Neural progenitor cell (in vitro differentiated cells): ENCODE results near the gene LMCD1.

ENCODE experiments used
- CTCF ChIP-seq: fragments of 200-600 bp; sonication (generic); IDR thresholded peaks from 2 replicates; pipeline ENCODE4 v1.5.1; 2017; ENCODE audit warnings: antibody characterized with exemption, mild to moderate bottlenecking
- EZH2 ChIP-seq: fragments of 200-600 bp; sonication (generic); IDR thresholded peaks from 2 replicates; pipeline ENCODE4 v1.6.1; 2017; ENCODE audit warnings: antibody characterized with exemption, mild to moderate bottlenecking, moderate library complexity
- EZH2phosphoT487 ChIP-seq: fragments of 200-600 bp; sonication (generic); IDR thresholded peaks from 2 replicates; pipeline ENCODE4 v1.6.1; 2017; ENCODE audit warnings: antibody characterized with exemption

DNA sequence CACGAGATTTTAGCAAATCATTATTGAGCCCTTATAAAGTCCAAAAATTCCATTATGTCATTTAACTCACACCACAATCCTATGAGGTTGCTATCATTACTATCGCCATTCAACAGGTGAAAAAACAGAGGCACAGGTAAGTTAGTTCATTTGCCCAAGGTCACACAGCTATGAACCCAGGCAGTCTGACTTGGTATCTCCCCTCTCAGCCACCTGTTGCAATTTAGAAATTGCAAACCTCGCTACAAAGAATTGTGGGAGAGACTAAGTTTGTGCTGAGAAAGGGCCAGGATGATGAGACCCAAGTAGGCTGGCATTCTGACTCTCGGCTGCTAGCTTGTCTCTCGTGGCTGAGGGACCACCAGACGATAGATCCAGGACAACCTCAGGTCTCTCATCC lies 57.7 kb downstream of the LMCD1 start:
- TF ChIP-seq CTCF = no peak
- TF ChIP-seq EZH2phosphoT487 = no peak
- no peak for TF ChIP-seq EZH2
